Liver (tissue), 9 donors: ENCODE data around the gene LSAMP. TPM values are rescaled to one million over a fixed set of nuclear protein-coding genes. Genes with fewer than 3 reads are reported as not detected.

Experiments used
- DNase-seq: peaks from one replicate; pipeline ENCODE4 v3.0.0-alpha.2; 2017; ENCODE audit warnings: low spot score
- H3K27ac ChIP-seq, 2 donors: one replicate each; pipeline ENCODE4 v1.7.0; 2013; ENCODE audit warnings: inconsistent platforms in 2 of 2, low read length in 2 of 2, control low read depth in 1 of 2, low read depth in 1 of 2, mild to moderate bottlenecking in 1 of 2
- H3K27me3 ChIP-seq, 4 donors: one replicate each; pipeline versions ENCODE4 v1.6.1 to v1.7.0; 2013; ENCODE audit warnings: low read length in 3 of 4, inconsistent platforms in 1 of 4, mild to moderate bottlenecking in 1 of 4, moderate library complexity in 1 of 4; ENCODE audit not compliant: control insufficient read depth in 4 of 4, insufficient read depth in 4 of 4
- H3K36me3 ChIP-seq, 4 donors: one replicate each; pipeline versions ENCODE4 v1.6.1 to v1.7.0; 2013; ENCODE audit warnings: low read length in 3 of 4, mild to moderate bottlenecking in 3 of 4, low read depth in 1 of 4, moderate library complexity in 1 of 4; ENCODE audit not compliant: control insufficient read depth in 4 of 4, insufficient read depth in 3 of 4
- H3K4me1 ChIP-seq, 4 donors: one replicate each; pipeline versions ENCODE4 v1.6.1 to v1.7.0; 2013; ENCODE audit warnings: low read length in 3 of 4, mild to moderate bottlenecking in 3 of 4, moderate library complexity in 1 of 4; ENCODE audit not compliant: control insufficient read depth in 4 of 4, insufficient read depth in 4 of 4
- H3K4me3 ChIP-seq, 3 donors: one replicate each; pipeline versions ENCODE4 v1.6.1 to v1.7.0; 2013; ENCODE audit warnings: low read length in 3 of 3, control low read depth in 1 of 3, low read depth in 1 of 3, mild to moderate bottlenecking in 1 of 3
- H3K9ac ChIP-seq, 2 donors: one replicate each; pipeline ENCODE4 v1.7.0; 2013; ENCODE audit warnings: low read length in 2 of 2, mild to moderate bottlenecking in 2 of 2, moderate library complexity in 2 of 2, control low read depth in 1 of 2, low read depth in 1 of 2
- H3K9me3 ChIP-seq, 4 donors: one replicate each; pipeline versions ENCODE4 v1.6.1 to v1.7.0; 2013; ENCODE audit warnings: low read length in 3 of 4; ENCODE audit not compliant: control insufficient read depth in 4 of 4
- CTCF ChIP-seq: fragments of 150-350 bp; IDR thresholded peaks from 2 replicates; pipeline ENCODE4 v1.5.1; 2017; ENCODE audit warnings: improper control_type of control experiment, low read depth, low read length; ENCODE audit not compliant: missing input control
- EGR1 ChIP-seq, 2 donors: IDR thresholded peaks; 2 replicates each; pipeline ENCODE4 v1.6.1; 2016 to 2018; ENCODE audit warnings: antibody characterized with exemption in 2 of 2, low read depth in 2 of 2
- FOXA1 ChIP-seq: IDR thresholded peaks from 2 replicates; pipeline ENCODE4 v1.6.1; 2016; ENCODE audit warnings: antibody characterized with exemption
- FOXA2 ChIP-seq: IDR thresholded peaks from 2 replicates; pipeline ENCODE4 v1.6.1; 2016; ENCODE audit warnings: antibody characterized with exemption
- GABPA ChIP-seq, 2 donors: IDR thresholded peaks in 1 of 2; conservative IDR thresholded peaks in 1 of 2; 2 replicates each; pipeline ENCODE4 v1.6.1; 2016; ENCODE audit warnings: antibody characterized with exemption in 2 of 2, mild to moderate bottlenecking in 1 of 2, moderate library complexity in 1 of 2
- HNF4A ChIP-seq, 2 donors: conservative IDR thresholded peaks; 2 replicates each; pipeline ENCODE4 v1.6.1; 2016; ENCODE audit warnings: antibody characterized with exemption in 2 of 2, mild to moderate bottlenecking in 2 of 2
- HNF4G ChIP-seq: IDR thresholded peaks from 2 replicates; pipeline ENCODE4 v1.6.1; 2016; ENCODE audit warnings: antibody characterized with exemption
- JUND ChIP-seq, 2 donors: IDR thresholded peaks; 2 replicates each; pipeline ENCODE4 v1.6.1; 2016; ENCODE audit warnings: antibody characterized with exemption in 2 of 2
- NR2F2 ChIP-seq: IDR thresholded peaks from 2 replicates; pipeline ENCODE4 v1.6.1; 2016; ENCODE audit warnings: antibody characterized with exemption
- RAD21 ChIP-seq, 2 donors: IDR thresholded peaks; 2 replicates each; pipeline ENCODE4 v1.6.1; 2016; ENCODE audit warnings: antibody characterized with exemption in 2 of 2, mild to moderate bottlenecking in 2 of 2
- RXRA ChIP-seq, 2 donors: IDR thresholded peaks; 2 replicates each; pipeline ENCODE4 v1.6.1; 2017 to 2018; ENCODE audit warnings: antibody characterized with exemption in 2 of 2, mild to moderate bottlenecking in 1 of 2
- SP1 ChIP-seq: IDR thresholded peaks from 2 replicates; pipeline ENCODE4 v1.6.1; 2018; ENCODE audit warnings: antibody characterized with exemption, mild to moderate bottlenecking
- TAF1 ChIP-seq: conservative IDR thresholded peaks from 2 replicates; pipeline ENCODE4 v1.6.1; 2016; ENCODE audit warnings: antibody characterized with exemption, mild to moderate bottlenecking
- YY1 ChIP-seq: IDR thresholded peaks from 2 replicates; pipeline ENCODE4 v1.6.1; 2016; ENCODE audit warnings: antibody characterized with exemption, mild to moderate bottlenecking
- ZBTB33 ChIP-seq: IDR thresholded peaks from 2 replicates; pipeline ENCODE4 v1.6.1; 2016; ENCODE audit warnings: antibody characterized with exemption
- WGBS: extraction: QIAGEN DNeasy Blood & Tissue Kit; methylation state at CpG from one replicate; pipeline ENCODE4 v1.1.7; 2013; 5-methylcytosine and 5-hydroxymethylcytosine counted together
- polyA plus RNA-seq, 2 donors: library from polyadenylated mRNA; stranded (reverse) in 1 of 2; unstranded in 1 of 2; fragments of 200-250 nt in 1 of 2; fragments of >200 nt in 1 of 2; fragmentation: Nextera tagmentation in 1 of 2; extraction: Ambion mirVana in 1 of 2; gene quantifications; one replicate each; pipeline versions ENCODE4 v1.2.1 to v1.2.3, GENCODE V29; 2013 to 2015
- total RNA-seq, 2 donors: library from RNA; depleted of rRNA; stranded (reverse); fragments of >200 nt; gene quantifications; one replicate each; pipeline ENCODE4 v1.2.3, GENCODE V29; 2014
- TF ChIP-seq, protein P1 (sequence below): IDR thresholded peaks from 2 replicates; pipeline ENCODE4 v1.6.1; 2016; ENCODE audit warnings: antibody characterized with exemption
- TF ChIP-seq, protein P2 (sequence below): IDR thresholded peaks from 2 replicates; pipeline ENCODE4 v1.6.1; 2016; ENCODE audit warnings: antibody characterized with exemption
- TF ChIP-seq, protein P3 (sequence below): IDR thresholded peaks from 2 replicates; pipeline ENCODE4 v1.6.1; 2016; ENCODE audit warnings: antibody characterized with exemption, mild to moderate bottlenecking
- donor health status: healthy.
- donor health status: healthy.
- donor health status: healthy.
- donor health status: healthy.
- donor health status: healthy.

Gene LSAMP
- total and polyA plus RNA-seq, 4 donors = 0.01 to 0.17 (median 0.06) TPM

DNA sequence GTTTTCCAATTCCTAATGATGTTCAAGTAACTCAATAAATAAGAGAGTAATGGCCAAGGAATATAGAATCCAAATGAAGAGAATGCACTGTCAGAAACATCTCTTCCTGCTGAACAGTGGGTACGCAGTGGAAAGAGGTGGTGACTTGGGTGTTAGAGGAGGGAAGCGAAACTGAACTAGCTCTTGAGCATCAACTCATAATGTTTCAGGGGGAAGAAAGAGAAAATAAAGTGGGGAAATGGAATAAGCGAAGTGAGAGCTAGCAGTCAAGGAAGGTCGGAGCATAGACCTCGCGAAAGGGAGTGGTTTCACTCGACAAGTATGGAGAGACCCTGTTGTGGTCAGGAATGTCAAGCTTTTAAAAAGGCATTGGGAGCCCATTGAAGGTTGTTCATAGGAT lies 512.5 kb downstream of the LSAMP start:
- no peak overlapping the region for H3K4me3 ChIP-seq
- no peaks in the 10 kb centered on the region for H3K36me3 ChIP-seq
- no peak for DNase-seq
- no peak for TF ChIP-seq ZBTB33
- TF ChIP-seq RAD21 (IDR thresholded peaks at IDR 0.05) = no peak
- no peak for TF ChIP-seq JUND (IDR thresholded peaks at IDR 0.05)
- no peaks in the 10 kb centered on the region for H3K9me3 ChIP-seq
- peaks cover 0 to 4% (median 2%) of the 10 kb centered on the region in 4 donors for H3K27me3 ChIP-seq
- 83% methylated on average over 7 of the region's 7 CpGs for WGBS
- H3K9ac ChIP-seq = no peak overlapping the region
- H3K27ac ChIP-seq = no peak overlapping the region
- H3K4me1 ChIP-seq = no peaks in the 10 kb centered on the region

DNA sequence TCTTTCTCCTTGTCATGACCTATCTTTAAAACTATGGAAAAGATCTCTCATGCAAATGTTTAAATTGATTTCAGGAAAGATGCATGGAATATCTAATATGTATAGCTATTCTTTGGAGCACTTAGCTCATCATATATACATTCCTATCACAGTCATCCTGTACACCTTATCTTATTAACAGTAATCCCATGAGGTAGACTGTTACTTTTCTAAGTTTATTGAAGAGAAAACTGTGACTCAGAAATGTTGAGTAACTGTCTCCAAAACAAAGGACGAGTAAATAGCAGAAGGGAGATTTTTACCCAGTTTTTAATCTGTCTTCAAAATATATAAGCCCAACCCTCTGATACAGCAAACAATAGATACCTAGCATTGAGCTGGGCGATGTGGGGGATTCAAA lies 513.7 kb downstream of the LSAMP start:
- WGBS = 52% methylated on average over 2 of the region's 2 CpGs

More for the DNA sequence above, 513.7 kb downstream of the LSAMP start:
- Histone ChIP-seq H3K27me3 (peaks cover 0 to 8% (median 2%) of the 10 kb centered on the region in 4 donors), H3K4me3 (no peak overlapping the region), H3K36me3 (no peaks in the 10 kb centered on the region), H3K9ac (no peak overlapping the region), H3K27ac (no peak overlapping the region), H3K9me3 (no peaks in the 10 kb centered on the region), H3K4me1 (no peaks in the 10 kb centered on the region)
- no peak for TF ChIP-seq GABPA (IDR thresholded peaks at IDR 0.05 in 1 of 2, conservative IDR thresholded peaks at IDR 0.05 in 1 of 2)
- no peak for TF ChIP-seq HNF4A (conservative IDR thresholded peaks at IDR 0.05)
- TF ChIP-seq HNF4G = no peak
- TF ChIP-seq, protein P1, sequence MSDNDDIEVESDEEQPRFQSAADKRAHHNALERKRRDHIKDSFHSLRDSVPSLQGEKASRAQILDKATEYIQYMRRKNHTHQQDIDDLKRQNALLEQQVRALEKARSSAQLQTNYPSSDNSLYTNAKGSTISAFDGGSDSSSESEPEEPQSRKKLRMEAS = no peak
- TF ChIP-seq RAD21 (IDR thresholded peaks at IDR 0.05) = no peak
- TF ChIP-seq, protein P2, sequence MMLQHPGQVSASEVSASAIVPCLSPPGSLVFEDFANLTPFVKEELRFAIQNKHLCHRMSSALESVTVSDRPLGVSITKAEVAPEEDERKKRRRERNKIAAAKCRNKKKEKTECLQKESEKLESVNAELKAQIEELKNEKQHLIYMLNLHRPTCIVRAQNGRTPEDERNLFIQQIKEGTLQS = no peak
- no peak for TF ChIP-seq SP1
- TF ChIP-seq, protein P3, sequence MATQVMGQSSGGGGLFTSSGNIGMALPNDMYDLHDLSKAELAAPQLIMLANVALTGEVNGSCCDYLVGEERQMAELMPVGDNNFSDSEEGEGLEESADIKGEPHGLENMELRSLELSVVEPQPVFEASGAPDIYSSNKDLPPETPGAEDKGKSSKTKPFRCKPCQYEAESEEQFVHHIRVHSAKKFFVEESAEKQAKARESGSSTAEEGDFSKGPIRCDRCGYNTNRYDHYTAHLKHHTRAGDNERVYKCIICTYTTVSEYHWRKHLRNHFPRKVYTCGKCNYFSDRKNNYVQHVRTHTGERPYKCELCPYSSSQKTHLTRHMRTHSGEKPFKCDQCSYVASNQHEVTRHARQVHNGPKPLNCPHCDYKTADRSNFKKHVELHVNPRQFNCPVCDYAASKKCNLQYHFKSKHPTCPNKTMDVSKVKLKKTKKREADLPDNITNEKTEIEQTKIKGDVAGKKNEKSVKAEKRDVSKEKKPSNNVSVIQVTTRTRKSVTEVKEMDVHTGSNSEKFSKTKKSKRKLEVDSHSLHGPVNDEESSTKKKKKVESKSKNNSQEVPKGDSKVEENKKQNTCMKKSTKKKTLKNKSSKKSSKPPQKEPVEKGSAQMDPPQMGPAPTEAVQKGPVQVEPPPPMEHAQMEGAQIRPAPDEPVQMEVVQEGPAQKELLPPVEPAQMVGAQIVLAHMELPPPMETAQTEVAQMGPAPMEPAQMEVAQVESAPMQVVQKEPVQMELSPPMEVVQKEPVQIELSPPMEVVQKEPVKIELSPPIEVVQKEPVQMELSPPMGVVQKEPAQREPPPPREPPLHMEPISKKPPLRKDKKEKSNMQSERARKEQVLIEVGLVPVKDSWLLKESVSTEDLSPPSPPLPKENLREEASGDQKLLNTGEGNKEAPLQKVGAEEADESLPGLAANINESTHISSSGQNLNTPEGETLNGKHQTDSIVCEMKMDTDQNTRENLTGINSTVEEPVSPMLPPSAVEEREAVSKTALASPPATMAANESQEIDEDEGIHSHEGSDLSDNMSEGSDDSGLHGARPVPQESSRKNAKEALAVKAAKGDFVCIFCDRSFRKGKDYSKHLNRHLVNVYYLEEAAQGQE = no peak
- TF ChIP-seq CTCF = no peak
- TF ChIP-seq NR2F2 = no peak
- TF ChIP-seq RXRA (IDR thresholded peaks at IDR 0.05) = no peak
- no peak for TF ChIP-seq FOXA2
- TF ChIP-seq ZBTB33 = no peak
- TF ChIP-seq EGR1 (IDR thresholded peaks at IDR 0.05; ENCODE audit: low read depth in 2 of 2) = no peak
- no peak for TF ChIP-seq TAF1
- TF ChIP-seq YY1 = no peak
- no peak for TF ChIP-seq FOXA1
- no peak for TF ChIP-seq JUND (IDR thresholded peaks at IDR 0.05)
- DNase-seq = no peak
